A549 treated with dexamethasone at 1 μM for 4 hours (cell line): ENCODE measurements around the gene MZF1. TPM values are rescaled to one million over a fixed set of nuclear protein-coding genes. Genes with fewer than 3 reads are reported as not detected.

ENCODE experiments used
- total RNA-seq: library from RNA; stranded (reverse); fragments of 200-300 nt; extraction: Qiagen RNA extraction; gene quantifications from 5 replicates; pipeline ENCODE4 v1.2.3, GENCODE V29; 2022

MZF1 gene
- 6.6 to 15.0 TPM (median 12.8 TPM) in 5 replicates for total RNA-seq

GRCh38 chr19:58572818-58573657, at the start of gene MZF1:
Gene MZF1 (minus strand): TSS chr19:58573335. CDS start chr19:58571389, 1,946 bp downstream.

GRCh38 chr19:58558066-58558622, 15.0 kb downstream of the MZF1 start, which contains the start of gene UBE2M:
Gene UBE2M (minus strand): TSS chr19:58558611. CDS start chr19:58558381, 230 bp downstream.

GRCh38 chr19:58554494-58555368, 18.4 kb downstream of the MZF1 start, which contains the start of gene CHMP2A:
Gene CHMP2A (minus strand): TSS chr19:58555105. CDS start chr19:58554212, 893 bp downstream.

GRCh38 chr19:58543826-58544590, 29.1 kb downstream of the MZF1 start, which contains the start of gene TRIM28:
Gene TRIM28 (plus strand): TSS chr19:58544064. CDS start chr19:58544758, 694 bp downstream.

GRCh38 chr19:58519355-58520256, 53.5 kb downstream of the MZF1 start, which contains the start of gene ZBTB45:
Gene ZBTB45 (minus strand): TSS chr19:58519810. CDS start chr19:58517673, 2,137 bp downstream.

Other genes with a start within 250 kb of the MZF1 start
- 2.5 to 3.2 TPM (median 2.9 TPM) in 5 replicates for gene ZSCAN22, start 246.3 kb downstream of the MZF1 start, total RNA-seq
- gene A1BG, start 219.8 kb downstream of the MZF1 start, total RNA-seq, result 8.6 to 11.0 TPM (median 10.2 TPM) in 5 replicates
- gene ZNF497, start 210.6 kb downstream of the MZF1 start, total RNA-seq, result 0.74 to 1.6 TPM (median 1.1 TPM) in 5 replicates
- 0.86 to 1.5 TPM (median 1.2 TPM) in 5 replicates for gene ZNF837, start 192.3 kb downstream of the MZF1 start, total RNA-seq
- 1,918 to 2,176 TPM (median 2,046 TPM) in 5 replicates for gene RPS5, start 186.1 kb downstream of the MZF1 start, total RNA-seq
- gene RNF225, start 177.7 kb downstream of the MZF1 start, total RNA-seq, result 0.11 to 0.19 TPM (median 0.17 TPM) in 3 of 5 replicates, not detected in the others
- 17.0 to 19.0 TPM (median 18.4 TPM) in 5 replicates for gene ZNF584, start 164.7 kb downstream of the MZF1 start, total RNA-seq
- 0.08 to 0.14 TPM (median 0.09 TPM) in 5 replicates for gene ZNF132, start 133.2 kb downstream of the MZF1 start, total RNA-seq
- 5.5 to 7.9 TPM (median 7.5 TPM) in 5 replicates for gene ZNF324B, start 121.7 kb downstream of the MZF1 start, total RNA-seq
- gene ZNF324, start 106.3 kb downstream of the MZF1 start, total RNA-seq, result 8.1 to 10.5 TPM (median 10.2 TPM) in 5 replicates
- 9.8 to 12.3 TPM (median 11.4 TPM) in 5 replicates for gene ZNF446, start 97.0 kb downstream of the MZF1 start, total RNA-seq
- gene SLC27A5, start 61.3 kb downstream of the MZF1 start, total RNA-seq, result 20.1 to 31.2 TPM (median 26.7 TPM) in 5 replicates
- gene ZBTB45, start 53.5 kb downstream of the MZF1 start, total RNA-seq, result 11.1 to 22.6 TPM (median 21.3 TPM) in 5 replicates
- 620 to 956 TPM (median 843 TPM) in 5 replicates for gene TRIM28, start 29.3 kb downstream of the MZF1 start, total RNA-seq
- gene CHMP2A, start 18.2 kb downstream of the MZF1 start, total RNA-seq, result 195 to 225 TPM (median 204 TPM) in 5 replicates
- gene UBE2M, start 14.7 kb downstream of the MZF1 start, total RNA-seq, result 131 to 164 TPM (median 141 TPM) in 5 replicates